Lower leg skin (tissue), 3 donors: ENCODE measurements around the gene NEDD8.

Source experiments
- CTCF ChIP-seq, 3 donors: fragments of 450-650 bp; IDR thresholded peaks; one replicate each; pipeline ENCODE4 v1.5.1; 2016; ENCODE audit warnings: antibody characterized with exemption in 3 of 3, mild to moderate bottlenecking in 3 of 3, moderate library complexity in 2 of 3
- POLR2A ChIP-seq, 2 donors: fragments of 450-650 bp; IDR thresholded peaks; one replicate each; pipeline ENCODE4 v1.6.1; 2016 to 2017; ENCODE audit warnings: antibody characterized with exemption in 2 of 2, mild to moderate bottlenecking in 1 of 2, moderate library complexity in 1 of 2

GRCh38 chr14:24233538-24233866 lies 1.3 kb upstream of the NEDD8 start:
- TF ChIP-seq CTCF (IDR thresholded peaks at IDR 0.05) (no peak), POLR2A (IDR thresholded peaks at IDR 0.05) (no peak)
